Small intestine (tissue), 7 donors: Measurements from ENCODE around the gene NSL1. TPM values are rescaled to one million over a fixed set of nuclear protein-coding genes. Genes with fewer than 3 reads are reported as not detected.
"Not testable (repeated sequence)": the region's sequence is repeated elsewhere in the genome, so short reads cannot be mapped to it uniquely, and the experiment has no call there.

Experiments used
- DNase-seq, 2 donors: peaks; one replicate each; pipeline versions ENCODE4 v3.0.0 to v3.0.0-alpha.2; 2013
- FAIRE-seq: peaks from 2 replicates; lab custom pipeline; 2012; peaks lifted over from hg19 to GRCh38; lab: Jason Lieb, UNC
- H3K27ac ChIP-seq, 3 donors: one replicate each; pipeline ENCODE4 v1.5.1; 2013; ENCODE audit warnings: low read length in 2 of 3, mild to moderate bottlenecking in 2 of 3, control low read depth in 1 of 3, inconsistent platforms in 1 of 3, low read depth in 1 of 3, moderate library complexity in 1 of 3
- H3K27me3 ChIP-seq, 3 donors: one replicate each; pipeline ENCODE4 v1.6.1; 2013; ENCODE audit warnings: low read length in 3 of 3, inconsistent platforms in 1 of 3; ENCODE audit not compliant: control insufficient read depth in 3 of 3, insufficient read depth in 3 of 3
- H3K36me3 ChIP-seq, 3 donors: one replicate each; pipeline ENCODE4 v1.6.1; 2013; ENCODE audit warnings: low read length in 3 of 3, inconsistent platforms in 1 of 3, low read depth in 1 of 3, mild to moderate bottlenecking in 1 of 3, moderate library complexity in 1 of 3; ENCODE audit not compliant: control insufficient read depth in 3 of 3, insufficient read depth in 2 of 3
- H3K4me1 ChIP-seq, 3 donors: one replicate each; pipeline ENCODE4 v1.6.1; 2013; ENCODE audit warnings: low read length in 2 of 3, inconsistent platforms in 1 of 3, low read depth in 1 of 3, mild to moderate bottlenecking in 1 of 3, moderate library complexity in 1 of 3; ENCODE audit not compliant: control insufficient read depth in 3 of 3, insufficient read depth in 2 of 3
- H3K4me3 ChIP-seq, 3 donors: one replicate each; pipeline ENCODE4 v1.5.1; 2013; ENCODE audit warnings: low read length in 3 of 3, control low read depth in 1 of 3, inconsistent platforms in 1 of 3, low read depth in 1 of 3, mild to moderate bottlenecking in 1 of 3, moderate library complexity in 1 of 3
- H3K9me3 ChIP-seq, 2 donors: one replicate each; pipeline ENCODE4 v1.6.1; 2013; ENCODE audit warnings: low read depth in 1 of 2, low read length in 1 of 2; ENCODE audit not compliant: control insufficient read depth in 2 of 2, insufficient read depth in 1 of 2
- WGBS, 3 donors: extraction: QIAGEN DNeasy Blood & Tissue Kit; methylation state at CpG; one replicate each; pipeline ENCODE4 v1.1.7; 2013; 5-methylcytosine and 5-hydroxymethylcytosine counted together
- polyA plus RNA-seq, 4 donors: library from polyadenylated mRNA; stranded (reverse) in 3 of 4; unstranded in 1 of 4; fragments of 200-250 nt in 3 of 4; fragments of 120-200 nt in 1 of 4; gene quantifications; one replicate each; pipeline versions ENCODE4 v1.2.1 to v1.2.3, GENCODE V29; 2013
- donor health status: healthy with polysubstance abuse.
- donor health status: control.
- donor health status: control.
- donor health status: Bipolar disorder and iron deficiency.
- donor health status: healthy.

NSL1 gene
- polyA plus RNA-seq, 4 donors, result 20.6 to 33.3 (median 22.6) TPM

GRCh38 chr1:212719633-212720032 lies 71.9 kb downstream of the NSL1 start:
- DNase-seq, result no peak
- no peaks in the 10 kb centered on the region for H3K36me3 ChIP-seq
- H3K9me3 ChIP-seq, result peaks cover 0 to 3% of the 10 kb centered on the region in 2 donors
- no peak overlapping the region for H3K4me3 ChIP-seq
- no peak for FAIRE-seq
- no peaks in the 10 kb centered on the region for H3K4me1 ChIP-seq
- 88 to 93% (median 91%) methylated on average over 2 of the region's 2 CpGs for WGBS, 3 donors
- H3K27me3 ChIP-seq, result no peaks in the 10 kb centered on the region
- H3K27ac ChIP-seq, result no peak overlapping the region

- Histone ChIP-seq H3K4me1 (no peaks in the 10 kb centered on the region), H3K4me3 (no peak overlapping the region), H3K27ac (no peak overlapping the region), H3K36me3 (no peaks in the 10 kb centered on the region), H3K9me3 (no peaks in the 10 kb centered on the region), H3K27me3 (no peaks in the 10 kb centered on the region)
- no peak for FAIRE-seq
- no peak for DNase-seq
- 23 to 42% (median 32%) methylated on average over 4 of the region's 4 CpGs for WGBS, 3 donors
Measured at GRCh38 chr1:212718499-212718898, 73.1 kb downstream of the NSL1 start.

- Histone ChIP-seq H3K4me3 (no peak overlapping the region), H3K9me3 (no peaks in the 10 kb centered on the region), H3K27me3 (no peaks in the 10 kb centered on the region), H3K4me1 (no peaks in the 10 kb centered on the region), H3K27ac (no peak overlapping the region), H3K36me3 (no peaks in the 10 kb centered on the region)
- FAIRE-seq (no peak), DNase-seq (no peak)
- WGBS, 3 donors, result 35 to 60% (median 41%) methylated on average over 1 of the region's 1 CpG
Measured at GRCh38 chr1:212716161-212716560, 75.4 kb downstream of the NSL1 start.

GRCh38 chr1:212713465-212714136 lies 78.0 kb downstream of the NSL1 start:
- Histone ChIP-seq H3K27me3 (no peaks in the 10 kb centered on the region), H3K4me3 (no peak overlapping the region), H3K36me3 (no peaks in the 10 kb centered on the region), H3K9me3 (no peaks in the 10 kb centered on the region), H3K4me1 (no peaks in the 10 kb centered on the region), H3K27ac (no peak overlapping the region)
- WGBS, 3 donors, result 83 to 85% (median 84%) methylated on average over 5 of the region's 5 CpGs
- FAIRE-seq, result no peak
- DNase-seq, result no peak

GRCh38 chr1:212712451-212713303 lies 78.9 kb downstream of the NSL1 start:
- H3K27me3 ChIP-seq, result no peaks in the 10 kb centered on the region
- DNase-seq, result no peak
- no peak for FAIRE-seq
- no peaks in the 10 kb centered on the region for H3K9me3 ChIP-seq
- H3K36me3 ChIP-seq, result no peaks in the 10 kb centered on the region
- no peak overlapping the region for H3K27ac ChIP-seq
- H3K4me1 ChIP-seq, result no peaks in the 10 kb centered on the region
- 75 to 81% (median 77%) methylated on average over 4 of the region's 4 CpGs for WGBS, 3 donors
- no peak overlapping the region for H3K4me3 ChIP-seq

- not testable (repeated sequence) for H3K27ac ChIP-seq, DNase-seq, H3K27me3 ChIP-seq, H3K4me1 ChIP-seq, H3K9me3 ChIP-seq, FAIRE-seq, H3K4me3 ChIP-seq, H3K36me3 ChIP-seq
- 92 to 96% (median 96%) methylated on average over 8 of the region's 8 CpGs for WGBS, 3 donors
Measured at GRCh38 chr1:212711974-212712373, 79.6 kb downstream of the NSL1 start.

GRCh38 chr1:212710566-212710965 lies 81.0 kb downstream of the NSL1 start:
- no peaks in the 10 kb centered on the region for H3K36me3 ChIP-seq
- FAIRE-seq (no peak), DNase-seq (no peak)
- WGBS, 3 donors, result 70 to 85% (median 78%) methylated on average over 6 of the region's 6 CpGs
- no peaks in the 10 kb centered on the region for H3K9me3 ChIP-seq
- H3K27ac ChIP-seq, result no peak overlapping the region
- no peaks in the 10 kb centered on the region for H3K4me1 ChIP-seq
- H3K4me3 ChIP-seq, result no peak overlapping the region
- no peaks in the 10 kb centered on the region for H3K27me3 ChIP-seq

GRCh38 chr1:212703991-212704564 lies 87.5 kb downstream of the NSL1 start:
- Histone ChIP-seq H3K9me3 (no peaks in the 10 kb centered on the region), H3K27ac (no peak overlapping the region), H3K4me3 (no peak overlapping the region), H3K4me1 (peaks cover 0 to 12% (median under 1%) of the 10 kb centered on the region in 3 donors), H3K36me3 (no peaks in the 10 kb centered on the region), H3K27me3 (peaks cover 0 to 28% (median 0%) of the 10 kb centered on the region in 3 donors)
- WGBS, 3 donors, result 67 to 87% (median 83%) methylated on average over 9 of the region's 9 CpGs
- no peak for DNase-seq
- FAIRE-seq, result no peak
